ENCODE measurements around the gene TNNT1. TPM values are rescaled to one million over a fixed set of nuclear protein-coding genes. Genes with fewer than 3 reads are reported as not detected.
"Not testable (repeated sequence)": the region's sequence is repeated elsewhere in the genome, so short reads cannot be mapped to it uniquely, and the experiment has no call there.

The TNNT1 gene
- total RNA-seq, 2 donors from 2014 or later, result not detected

DNA sequence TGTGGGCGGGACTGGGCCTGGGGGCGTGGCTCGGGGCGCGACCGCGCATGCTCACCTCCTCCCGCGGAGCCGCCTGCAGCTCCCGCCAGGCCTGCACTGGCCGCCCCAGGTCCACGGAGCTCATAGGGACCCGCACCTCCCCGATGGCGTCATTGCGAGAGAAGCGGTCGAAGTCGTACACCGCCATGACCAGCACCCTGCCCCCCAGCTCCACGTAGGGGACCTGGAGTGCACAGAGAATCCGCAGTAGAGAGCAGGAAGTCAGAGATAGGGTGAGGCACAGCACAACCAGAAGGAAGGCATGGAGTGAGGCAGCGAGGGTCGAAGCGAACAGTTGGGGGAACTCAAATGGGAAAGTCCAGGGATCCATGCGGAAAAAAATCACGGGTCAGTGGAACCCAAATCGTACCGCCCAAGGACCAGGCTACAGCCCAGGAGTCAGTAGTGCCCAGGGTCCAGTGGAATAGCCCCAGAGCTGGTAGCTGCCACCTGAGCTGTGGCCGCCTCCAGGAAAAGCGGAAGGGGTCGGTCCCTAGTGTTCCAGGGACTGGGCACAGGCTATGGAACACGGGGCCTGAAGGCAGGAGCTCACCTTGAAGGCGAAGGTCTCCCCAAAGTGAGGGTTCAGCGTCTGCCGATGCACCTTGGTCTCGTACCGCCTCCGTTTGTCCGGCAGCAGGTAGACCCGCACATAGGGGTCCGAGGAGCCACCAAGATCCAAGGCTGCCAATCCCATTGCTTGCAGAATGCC lies 26.3 kb upstream of the TNNT1 start:
- H3K27me3 Mint-ChIP-seq, result peaks cover 26 to 44% of the 10 kb centered on the region in 2 donors
- no peak overlapping the region for H3K4me3 Mint-ChIP-seq
- no peaks in the 10 kb centered on the region for H3K9me3 Mint-ChIP-seq
- no peak overlapping the region for H3K27ac Mint-ChIP-seq
- no peak for DNase-seq (ENCODE audit: low spot score)
- no peaks in the 10 kb centered on the region for H3K36me3 Mint-ChIP-seq
- peaks cover 12 to 21% of the 10 kb centered on the region in 2 donors for H3K4me1 Mint-ChIP-seq (ENCODE audit: low read depth in 2 of 2)
- no peak for ATAC-seq

DNA sequence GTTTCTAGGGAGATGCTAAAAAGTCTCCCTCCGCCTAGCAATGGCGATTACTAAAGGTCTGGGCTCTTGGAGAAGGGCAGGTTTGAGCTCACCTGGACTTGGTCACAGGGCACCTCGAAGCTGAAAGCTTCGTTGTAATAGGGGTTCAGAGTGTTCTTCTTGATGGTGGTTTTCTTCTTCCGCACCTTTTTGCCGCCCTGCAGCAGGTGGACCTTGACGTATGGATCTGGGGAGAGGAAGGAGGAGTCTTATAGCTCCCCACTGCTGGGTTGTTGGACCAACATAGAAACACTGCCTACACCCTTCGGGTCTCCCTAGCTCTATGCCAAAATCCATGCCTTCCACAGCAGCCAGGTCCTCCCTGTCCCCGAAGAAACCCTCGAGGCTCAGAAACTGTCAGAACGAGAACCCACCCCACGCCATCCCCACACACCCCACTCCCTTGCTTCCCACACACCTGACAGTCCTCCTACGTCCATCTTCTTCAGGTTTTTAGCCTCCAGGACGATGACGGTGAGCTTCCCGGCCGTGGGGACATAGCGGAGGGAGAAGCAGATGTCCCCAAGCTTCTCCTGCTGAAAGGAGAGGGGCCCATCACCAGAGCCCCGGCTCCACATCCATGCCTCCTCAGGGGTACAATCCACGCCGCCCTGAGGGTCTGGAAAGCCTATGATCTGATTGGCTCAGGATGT lies 25.6 kb upstream of the TNNT1 start:
- Mint-ChIP-seq H3K36me3 (no peaks in the 10 kb centered on the region), H3K27ac (no peak overlapping the region), H3K4me3 (peak overlapping the region; percentile 71), H3K4me1 (ENCODE audit: low read depth in 2 of 2) (peaks cover 6 to 18% of the 10 kb centered on the region in 2 donors), H3K9me3 (no peaks in the 10 kb centered on the region), H3K27me3 (peaks cover 31 to 44% of the 10 kb centered on the region in 2 donors)
- no peak for DNase-seq (ENCODE audit: low spot score)
- ATAC-seq, result no peak

DNA sequence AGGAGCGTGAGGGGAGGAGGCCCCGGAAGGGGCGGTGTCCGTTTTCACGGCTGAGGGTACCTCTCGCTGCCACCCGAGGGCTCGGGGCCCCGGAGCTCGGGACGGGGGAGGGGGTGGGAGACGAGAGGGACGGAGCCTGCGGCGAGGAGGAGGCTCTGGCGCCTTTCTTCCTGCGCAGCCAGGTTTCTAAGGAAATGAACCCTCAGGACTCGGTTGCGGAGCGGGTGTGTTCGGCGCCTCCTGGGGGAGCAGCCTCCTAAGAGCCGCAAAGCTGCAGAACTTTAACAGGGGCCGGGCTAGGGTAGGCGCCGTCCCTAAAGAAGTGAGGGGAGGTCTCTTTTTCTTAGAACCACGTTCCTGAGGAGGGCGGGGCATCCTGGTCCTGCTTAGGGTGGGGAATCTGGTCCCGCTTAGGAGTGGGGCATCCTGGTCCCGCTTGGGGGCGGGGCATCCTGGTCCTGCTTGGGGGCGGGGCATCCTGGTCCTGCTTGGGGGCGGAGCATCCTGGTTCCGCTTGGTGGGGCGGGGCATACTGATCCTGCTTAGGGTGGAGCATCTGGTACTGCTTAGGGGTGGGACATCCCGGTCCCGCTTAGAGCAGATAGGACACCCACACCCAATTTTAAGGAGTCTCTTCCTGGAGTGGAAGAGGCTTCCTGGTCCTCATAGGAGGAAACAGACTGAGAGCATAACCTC lies 24.9 kb upstream of the TNNT1 start:
- peak; percentile 82 to 87 for ATAC-seq
- Mint-ChIP-seq H3K27me3 (peaks cover 31 to 46% of the 10 kb centered on the region in 2 donors), H3K4me1 (ENCODE audit: low read depth in 2 of 2) (peaks cover 0 to 12% of the 10 kb centered on the region in 2 donors), H3K4me3 (peak overlapping the region; percentile 71), H3K36me3 (no peaks in the 10 kb centered on the region), H3K9me3 (no peaks in the 10 kb centered on the region), H3K27ac (no peak overlapping the region)
- no peak for DNase-seq (ENCODE audit: low spot score)

DNA sequence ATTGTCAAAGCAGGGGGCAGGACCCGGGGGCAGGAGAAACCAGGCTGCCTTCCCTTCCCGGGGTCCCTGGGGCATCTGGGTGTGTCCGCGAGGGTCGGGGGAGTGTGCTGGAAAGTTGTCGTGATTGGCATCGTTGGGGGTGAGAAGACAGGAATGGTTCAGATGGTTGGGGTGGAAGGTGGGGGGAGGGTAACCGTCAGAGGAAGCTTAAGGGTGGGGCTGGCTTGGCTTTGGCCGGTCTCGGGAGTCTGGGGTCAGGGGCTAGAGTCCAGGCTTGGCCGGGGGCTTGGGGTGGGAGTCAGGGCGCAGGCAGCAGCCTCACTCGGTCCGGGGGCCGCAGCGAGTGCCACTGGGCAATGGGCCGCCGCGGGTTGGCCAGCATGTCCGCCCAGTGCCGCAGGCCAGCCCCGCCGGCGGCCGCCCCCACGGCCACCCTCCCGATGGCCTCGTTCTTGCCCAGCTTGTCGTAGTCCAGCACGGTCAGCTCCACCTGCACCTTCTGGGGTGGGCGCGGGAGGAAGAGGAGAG lies 24.2 kb upstream of the TNNT1 start:
- Mint-ChIP-seq H3K4me1 (ENCODE audit: low read depth in 2 of 2) (peaks cover 0 to 11% of the 10 kb centered on the region in 2 donors), H3K27ac (no peak overlapping the region), H3K4me3 (peak overlapping the region; percentile 71), H3K27me3 (peaks cover 31 to 46% of the 10 kb centered on the region in 2 donors), H3K9me3 (no peaks in the 10 kb centered on the region), H3K36me3 (no peaks in the 10 kb centered on the region)
- ATAC-seq, result no peak
- DNase-seq (ENCODE audit: low spot score), result no peak

DNA sequence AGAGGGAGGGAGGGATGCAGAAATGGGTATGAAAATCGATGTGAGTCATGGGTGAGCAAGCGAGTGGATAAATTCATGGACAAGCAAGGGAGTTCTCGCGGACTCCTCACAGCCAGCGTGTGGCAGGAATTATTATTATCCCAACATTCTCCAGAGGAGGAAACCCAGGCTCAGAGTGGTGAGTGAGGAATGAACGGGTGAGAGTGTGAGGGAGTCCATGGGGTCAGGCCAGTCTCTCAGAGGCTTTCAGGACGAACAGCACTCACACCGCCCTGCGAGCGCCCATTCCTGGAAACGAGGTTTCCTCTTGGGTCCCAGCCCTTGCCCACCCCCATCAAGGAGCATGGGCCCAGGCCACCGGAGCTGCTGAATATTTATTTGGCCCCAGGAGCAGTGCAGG lies 23.7 kb upstream of the TNNT1 start:
- DNase-seq (ENCODE audit: low spot score) (no peak), ATAC-seq (no peak)
- peak overlapping the region; percentile 71 for H3K4me3 Mint-ChIP-seq
- H3K27ac Mint-ChIP-seq, result no peak overlapping the region
- no peaks in the 10 kb centered on the region for H3K9me3 Mint-ChIP-seq
- peaks cover 31 to 44% of the 10 kb centered on the region in 2 donors for H3K27me3 Mint-ChIP-seq
- H3K36me3 Mint-ChIP-seq, result no peaks in the 10 kb centered on the region
- peaks cover 0 to 11% of the 10 kb centered on the region in 2 donors for H3K4me1 Mint-ChIP-seq (ENCODE audit: low read depth in 2 of 2)

DNA sequence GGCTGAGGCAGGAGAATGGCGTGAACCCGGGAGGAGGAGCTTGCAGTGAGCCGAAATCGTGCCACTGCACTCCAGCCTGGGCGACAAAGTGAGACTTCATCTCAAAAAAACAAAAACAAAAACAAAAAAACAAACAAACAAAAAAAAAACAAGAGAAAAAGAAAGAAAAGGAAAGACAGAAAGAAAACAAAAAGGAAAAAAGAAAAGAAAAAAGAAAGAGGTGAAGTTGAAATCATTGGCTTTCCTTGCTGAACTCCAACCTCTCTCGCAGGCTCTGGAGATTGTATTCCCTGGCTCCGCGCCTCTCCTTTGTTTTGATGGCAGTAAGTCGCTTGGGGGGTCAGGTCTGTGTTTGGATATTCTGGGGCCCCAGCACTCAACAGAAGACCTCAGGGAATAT lies 23.3 kb upstream of the TNNT1 start:
- H3K9me3 Mint-ChIP-seq; H3K36me3 Mint-ChIP-seq; DNase-seq (ENCODE audit: low spot score); ATAC-seq; H3K27ac Mint-ChIP-seq: not testable (repeated sequence)
- Mint-ChIP-seq H3K4me3 (peak overlapping the region; percentile 71), H3K4me1 (ENCODE audit: low read depth in 2 of 2) (peaks cover 0 to 11% of the 10 kb centered on the region in 2 donors), H3K27me3 (peaks cover 31 to 44% of the 10 kb centered on the region in 2 donors)

DNA sequence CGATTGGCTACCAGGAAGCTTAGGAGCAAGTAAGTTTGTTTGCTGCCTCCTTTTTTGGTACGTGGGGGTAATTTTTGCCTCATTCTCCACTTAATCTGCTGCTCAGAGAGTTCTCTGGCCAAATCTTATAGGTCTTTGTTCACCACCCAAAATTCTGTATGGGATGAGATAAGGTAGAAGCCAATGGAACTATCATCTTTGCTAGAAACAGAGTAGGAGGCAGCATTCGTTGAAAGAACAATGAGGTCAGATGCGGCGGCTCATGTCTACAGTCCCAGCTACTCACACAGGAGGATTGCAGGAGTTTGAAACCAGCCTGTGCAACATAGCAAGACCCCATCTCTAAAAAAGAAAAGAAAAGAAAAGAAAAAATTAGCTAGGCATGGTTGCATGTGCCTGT lies 22.4 kb upstream of the TNNT1 start:
- H3K4me3 Mint-ChIP-seq, result peak overlapping the region; percentile 7
- peaks cover 9 to 19% of the 10 kb centered on the region in 2 donors for H3K4me1 Mint-ChIP-seq (ENCODE audit: low read depth in 2 of 2)
- peaks cover 5% of the 10 kb centered on the region for H3K36me3 Mint-ChIP-seq
- peaks cover 40 to 48% of the 10 kb centered on the region in 2 donors for H3K27me3 Mint-ChIP-seq
- ATAC-seq, result no peak
- no peak for DNase-seq (ENCODE audit: low spot score)
- H3K9me3 Mint-ChIP-seq, result no peaks in the 10 kb centered on the region
- no peak overlapping the region for H3K27ac Mint-ChIP-seq

DNA sequence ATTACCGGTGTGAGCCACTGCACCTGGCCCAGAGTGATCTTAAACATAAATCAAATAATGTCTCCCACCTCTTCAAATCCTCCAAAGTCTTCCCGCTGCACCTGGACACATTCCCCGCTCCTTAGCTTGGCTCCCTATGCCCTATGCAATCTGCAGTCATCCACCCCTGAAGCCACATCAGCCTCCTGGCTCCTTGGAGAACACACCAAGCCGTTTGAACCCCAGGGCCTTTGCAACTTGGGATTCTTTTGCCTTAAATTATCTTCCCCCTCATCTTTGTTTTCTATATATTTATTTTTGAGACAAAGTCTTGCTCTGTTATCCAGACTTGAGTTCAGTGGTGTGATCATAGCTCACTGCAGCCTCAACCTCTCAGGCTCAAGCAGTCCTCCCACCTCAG lies 20.1 kb upstream of the TNNT1 start:
- H3K27me3 Mint-ChIP-seq, result peaks cover 43 to 49% of the 10 kb centered on the region in 2 donors
- no peak overlapping the region for H3K27ac Mint-ChIP-seq
- no peak overlapping the region for H3K4me3 Mint-ChIP-seq
- peaks cover 5% of the 10 kb centered on the region for H3K36me3 Mint-ChIP-seq
- peaks cover 11 to 18% of the 10 kb centered on the region in 2 donors for H3K4me1 Mint-ChIP-seq (ENCODE audit: low read depth in 2 of 2)
- H3K9me3 Mint-ChIP-seq, result no peaks in the 10 kb centered on the region
- ATAC-seq (no peak), DNase-seq (ENCODE audit: low spot score) (no peak)

DNA sequence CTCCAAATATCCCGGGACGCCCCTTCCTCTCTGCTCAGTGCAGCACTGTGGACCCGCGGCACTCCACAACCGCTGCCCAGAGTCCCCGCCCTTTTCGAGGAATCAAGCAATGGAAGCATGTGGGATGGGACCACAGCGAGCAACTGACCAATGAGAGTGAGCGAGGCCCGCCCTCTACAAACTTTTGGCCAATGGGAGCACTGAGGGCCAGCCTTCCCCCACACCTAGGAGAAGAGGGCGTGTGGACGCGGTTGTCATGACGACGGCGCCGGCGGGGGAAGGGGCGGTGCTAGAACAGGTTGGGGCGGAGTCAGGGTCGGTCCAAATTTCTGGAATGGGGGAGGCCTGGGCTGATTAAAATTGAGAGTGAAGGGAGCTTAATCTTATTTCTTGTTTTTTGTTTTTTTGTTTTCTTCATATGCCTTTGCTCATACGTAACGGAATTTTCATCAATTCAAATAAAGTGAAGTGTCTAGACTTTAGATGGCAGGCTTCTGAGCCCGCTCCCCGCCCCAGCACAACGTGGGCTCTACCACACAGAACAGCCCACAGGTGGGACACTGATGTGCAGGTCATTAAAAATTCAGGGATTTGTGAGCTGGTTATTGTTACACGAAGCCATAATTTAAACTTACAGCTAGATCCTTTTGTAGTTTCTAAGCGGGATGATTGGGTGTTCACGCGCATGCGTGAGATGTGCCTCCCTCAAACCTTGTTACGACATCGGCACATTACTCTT lies 17.7 kb upstream of the TNNT1 start, which contains the start of gene DNAAF3:
DNAAF3 (minus strand) TSS at position 84 of the 739 bp plus-strand sequence. CDS start 200 bp downstream, outside the sequence.
- Mint-ChIP-seq H3K27me3 (peaks cover 30 to 37% of the 10 kb centered on the region in 2 donors), H3K4me1 (ENCODE audit: low read depth in 2 of 2) (peaks cover 10 to 11% of the 10 kb centered on the region in 2 donors), H3K27ac (peak within 1 kb of the TSS in 1 of 2 donors; percentile 52), H3K36me3 (peaks cover 5% of the 10 kb centered on the region), H3K4me3 (peak within 1 kb of the TSS; percentile 75), H3K9me3 (no peaks in the 10 kb centered on the region)
- DNase-seq (ENCODE audit: low spot score) (peak; percentile 76), ATAC-seq (peak; percentile 93 to 97)

DNA sequence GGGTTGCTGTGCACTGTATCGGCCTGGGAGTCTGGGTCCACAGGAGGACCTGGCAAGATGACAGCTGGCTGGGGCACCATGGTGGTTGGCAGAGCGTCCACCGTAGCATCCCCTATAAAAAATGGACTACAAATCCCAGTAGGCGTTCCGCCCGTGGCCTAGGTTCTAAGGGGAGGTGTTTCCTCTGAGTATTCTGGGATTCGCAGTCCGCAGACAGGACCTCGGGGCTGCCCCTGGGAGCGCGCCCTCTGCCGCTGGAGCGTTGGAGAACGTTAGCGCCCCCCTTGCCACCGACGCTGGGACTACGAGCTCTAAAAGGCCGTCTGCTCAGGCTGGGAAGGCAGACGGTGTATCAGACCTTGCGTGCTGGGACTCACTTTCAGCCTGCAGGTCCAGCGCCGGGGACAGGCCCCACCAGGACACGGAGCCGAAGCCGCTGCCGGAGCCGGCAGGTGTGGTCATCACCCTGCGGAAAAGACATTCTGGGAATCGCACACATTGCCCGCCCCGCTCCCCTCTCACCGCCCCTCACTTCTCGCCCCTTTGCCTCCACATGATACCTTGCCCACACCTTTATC lies 17.0 kb upstream of the TNNT1 start:
- DNase-seq (ENCODE audit: low spot score), result no peak
- Mint-ChIP-seq H3K27me3 (peaks cover 25 to 33% of the 10 kb centered on the region in 2 donors), H3K4me3 (peak overlapping the region; percentile 75), H3K4me1 (ENCODE audit: low read depth in 2 of 2) (peaks cover 10 to 11% of the 10 kb centered on the region in 2 donors), H3K36me3 (peaks cover 5% of the 10 kb centered on the region), H3K27ac (peak overlapping the region in 1 of 2 donors; percentile 52), H3K9me3 (no peaks in the 10 kb centered on the region)
- ATAC-seq, result peak; percentile 48 to 79

DNA sequence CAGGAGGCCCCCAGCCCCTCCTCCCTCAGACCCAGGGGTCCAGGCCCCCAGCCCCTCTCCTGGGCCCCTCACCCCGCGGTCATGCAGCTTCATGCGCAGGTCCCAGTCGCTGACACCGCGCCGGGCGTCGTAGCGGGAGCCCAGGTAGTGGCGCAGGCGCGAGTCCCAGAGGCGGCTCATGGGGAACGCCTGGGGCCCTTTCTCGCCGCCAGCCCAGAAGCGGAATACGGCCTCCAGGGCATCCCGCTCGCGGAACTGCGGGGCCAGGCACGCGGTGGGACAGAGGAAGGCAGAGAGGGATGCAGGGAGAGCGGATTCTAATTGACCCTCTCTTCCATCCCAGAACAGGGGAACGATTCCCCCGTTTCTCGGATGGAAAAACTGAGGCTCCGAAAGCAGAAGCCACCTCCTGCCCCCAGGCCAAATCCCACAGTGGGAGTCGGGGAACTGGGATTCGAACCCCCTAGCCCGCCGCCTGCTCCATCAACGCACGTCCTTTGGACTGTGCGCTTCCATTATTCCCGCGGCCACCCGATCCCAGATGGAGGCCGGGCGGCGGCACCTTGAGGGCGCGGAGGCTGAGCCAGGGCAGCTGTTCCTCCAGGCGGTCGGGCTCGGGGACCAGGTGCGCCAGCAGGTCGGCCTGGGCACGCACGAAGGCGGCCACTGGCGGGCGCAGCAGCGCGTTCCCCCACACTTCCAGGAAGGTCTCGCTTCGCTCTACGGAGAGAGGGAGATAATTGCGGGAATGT lies 12.7 kb upstream of the TNNT1 start:
- Mint-ChIP-seq H3K4me1 (ENCODE audit: low read depth in 2 of 2) (peaks cover 12 to 14% of the 10 kb centered on the region in 2 donors), H3K4me3 (no peak overlapping the region), H3K36me3 (peaks cover 1% of the 10 kb centered on the region), H3K9me3 (no peaks in the 10 kb centered on the region), H3K27ac (no peak overlapping the region), H3K27me3 (peaks cover 11 to 29% of the 10 kb centered on the region in 2 donors)
- ATAC-seq (no peak), DNase-seq (ENCODE audit: low spot score) (no peak)

DNA sequence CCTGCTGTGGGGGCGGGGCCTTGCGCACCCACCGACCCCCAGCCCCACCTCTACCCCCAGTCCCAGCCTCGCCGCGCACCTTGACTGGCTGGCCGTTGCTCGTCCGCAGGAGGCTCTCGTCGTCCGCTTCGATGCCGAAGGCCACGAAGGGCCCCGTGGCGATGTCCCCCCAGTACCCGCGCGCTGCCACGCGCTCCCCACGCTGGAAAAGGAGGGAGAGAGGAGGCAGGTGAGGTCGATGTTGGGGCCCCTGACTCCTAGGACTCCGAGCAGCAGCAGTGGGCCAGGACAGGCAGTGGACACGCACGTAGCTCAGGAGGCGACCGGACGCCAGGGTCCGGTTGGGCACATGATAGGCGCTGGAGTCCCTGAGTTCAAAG lies 12.0 kb upstream of the TNNT1 start:
- DNase-seq (ENCODE audit: low spot score), result no peak
- peaks cover 4 to 29% of the 10 kb centered on the region in 2 donors for H3K27me3 Mint-ChIP-seq
- H3K4me3 Mint-ChIP-seq, result peak overlapping the region; percentile 17
- no peaks in the 10 kb centered on the region for H3K36me3 Mint-ChIP-seq
- peaks cover 6 to 13% of the 10 kb centered on the region in 2 donors for H3K4me1 Mint-ChIP-seq (ENCODE audit: low read depth in 2 of 2)
- no peak for ATAC-seq
- H3K9me3 Mint-ChIP-seq, result no peaks in the 10 kb centered on the region
- H3K27ac Mint-ChIP-seq, result no peak overlapping the region
